HFF-Myc (cell line): ENCODE data around the gene MFSD6.

Source experiments
- DNase-seq: peaks from one replicate; pipeline ENCODE4 v3.0.0-alpha.2; 2011; ENCODE audit warnings: low read depth; ENCODE audit errors: extremely low read depth
- H3K4me3 ChIP-seq: replicated peaks from 2 replicates; pipeline ENCODE4 v1.5.1; 2011; ENCODE audit warnings: low read depth, mild to moderate bottlenecking, control low read depth, low read length
- CTCF ChIP-seq: IDR thresholded peaks from 2 replicates; pipeline ENCODE4 v1.5.1; 2012; ENCODE audit warnings: mild to moderate bottlenecking, low read depth, low read length, control low read depth; ENCODE audit errors: missing control alignments

The MFSD6 gene

GRCh38 chr2:190435031-190435670 is 27.0 kb downstream of the MFSD6 start:
- H3K4me3 ChIP-seq: no peak overlapping the region
- TF ChIP-seq CTCF: no peak
- DNase-seq: no peak

- no peak for TF ChIP-seq CTCF
- no peak for DNase-seq
- no peak overlapping the region for H3K4me3 ChIP-seq
Measured at GRCh38 chr2:190436557-190436956, 28.4 kb downstream of the MFSD6 start.

- TF ChIP-seq CTCF: no peak
- DNase-seq: no peak
- H3K4me3 ChIP-seq: no peak overlapping the region
Measured at GRCh38 chr2:190440113-190440512, 32.0 kb downstream of the MFSD6 start.

- no peak for DNase-seq
- TF ChIP-seq CTCF: no peak
- H3K4me3 ChIP-seq: no peak overlapping the region
Measured at GRCh38 chr2:190441564-190441963, 33.4 kb downstream of the MFSD6 start.

- no peak for TF ChIP-seq CTCF
- no peak for DNase-seq
- no peak overlapping the region for H3K4me3 ChIP-seq
Measured at GRCh38 chr2:190443055-190443454, 34.9 kb downstream of the MFSD6 start.

- DNase-seq: no peak
- no peak for TF ChIP-seq CTCF
- no peak overlapping the region for H3K4me3 ChIP-seq
Measured at GRCh38 chr2:190443778-190444481, 35.8 kb downstream of the MFSD6 start.
